GM12878 (cell line): ENCODE measurements around the gene UGT1A7. TPM values are rescaled to one million over a fixed set of nuclear protein-coding genes. Genes with fewer than 3 reads are reported as not detected.

Experiments used
- ATAC-seq: fragments of 200-7000 bp; cut with Tn5 transposase; 3 replicates; pipeline ENCODE4 v1.9.1; 2020; ENCODE audit warnings: mild to moderate bottlenecking, moderate library complexity
- BruUV-seq: library from RNA; stranded (reverse); fragments of 400-500 nt; replicated peaks from 2 replicates; lab custom pipeline; 2021; lab: Mats Ljungman, UMichigan
- CTCF ChIA-PET: fragments of 300-600 bp; sonication (Branson Sonifier 250); formaldehyde crosslinking; extraction: SDS; loops from one replicate; lab custom pipeline; 2021; ENCODE audit warnings: inconsistent platforms; lab: Yijun Ruan, JAX
- POLR2A ChIA-PET: fragments of 350-600 bp; formaldehyde crosslinking; extraction: SDS; loops from one replicate; lab custom pipeline; 2021; ENCODE audit warnings: inconsistent platforms; lab: Charles Lee
- RAD21 ChIA-PET: fragments of 300-600 bp; sonication (Branson Sonifier 250); formaldehyde crosslinking; loops from one replicate; lab custom pipeline; 2023; ENCODE audit warnings: antibody characterized with exemption; ENCODE audit not compliant: unreplicated experiment; lab: Charles Lee
- SMC1A ChIA-PET: fragments of 300-600 bp; sonication (Branson Sonifier 250); formaldehyde crosslinking; loops from one replicate; lab custom pipeline; 2023; ENCODE audit not compliant: unreplicated experiment, uncharacterized antibody; lab: Charles Lee
- DNase-seq: peaks from one replicate; pipeline ENCODE4 v3.0.0-alpha.2; 2011; ENCODE audit warnings: low read depth, low spot score
- FAIRE-seq: peaks from 3 replicates; lab custom pipeline; 2011; peaks lifted over from hg19 to GRCh38; lab: Jason Lieb, UNC
- H2AFZ ChIP-seq: 2 replicates; pipeline ENCODE4 v1.6.0; 2011; ENCODE audit warnings: low read depth, low read length, control low read depth; ENCODE audit not compliant: control insufficient read depth
- H3K27ac ChIP-seq: 2 replicates; pipeline ENCODE4 v1.5.1; 2011; ENCODE audit warnings: control low read depth; ENCODE audit not compliant: control insufficient read depth, insufficient read depth
- H3K27me3 ChIP-seq, 2 experiments: replicated peaks in 1 of 2; 2 replicates each; pipeline versions ENCODE4 v1.6.0 to v1.6.1; 2011; ENCODE audit warnings: low read length in 1 of 2; ENCODE audit not compliant: control insufficient read depth in 2 of 2, insufficient read depth in 2 of 2
- H3K36me3 ChIP-seq, 2 experiments: 2 replicates each; pipeline ENCODE4 v1.5.1; 2011; ENCODE audit warnings: low read length in 1 of 2; ENCODE audit not compliant: control insufficient read depth in 2 of 2, insufficient read depth in 2 of 2
- H3K4me1 ChIP-seq: 2 replicates; pipeline ENCODE4 v1.6.1; 2011; ENCODE audit warnings: mild to moderate bottlenecking, low read length, moderate library complexity, mixed read lengths; ENCODE audit not compliant: control insufficient read depth, insufficient read depth
- H3K4me2 ChIP-seq: 2 replicates; pipeline ENCODE4 v1.6.0; 2011; ENCODE audit warnings: control low read depth; ENCODE audit not compliant: control insufficient read depth, insufficient read depth
- H3K4me3 ChIP-seq: fragments of 200-600 bp; sonication (generic); 2 replicates; pipeline ENCODE4 v1.5.1; 2016
- H3K79me2 ChIP-seq: 2 replicates; pipeline ENCODE4 v1.6.0; 2011; ENCODE audit warnings: low read length; ENCODE audit not compliant: control insufficient read depth, insufficient read depth
- H3K9ac ChIP-seq: 2 replicates; pipeline ENCODE4 v1.8.0; 2011; ENCODE audit warnings: low read length, control low read depth, mixed read lengths; ENCODE audit not compliant: control insufficient read depth, insufficient read depth
- H3K9me3 ChIP-seq: replicated peaks from 3 replicates; pipeline ENCODE4 v1.5.1; 2011; ENCODE audit warnings: mild to moderate bottlenecking, low read length; ENCODE audit not compliant: control insufficient read depth, insufficient read depth
- H4K20me1 ChIP-seq: 2 replicates; pipeline ENCODE4 v1.6.0; 2011; ENCODE audit not compliant: control insufficient read depth, insufficient read depth
- BHLHE40 ChIP-seq, 2 experiments: fragments of 450-650 bp in 1 of 2; IDR thresholded peaks; 2 replicates each; pipeline ENCODE4 v1.6.1; 2011 to 2017; ENCODE audit warnings: low read depth in 2 of 2, borderline replicate concordance in 1 of 2, improper control_type of control experiment in 1 of 2, low read length in 1 of 2, mild to moderate bottlenecking in 1 of 2
- HCFC1 ChIP-seq: fragments of 150-350 bp; IDR thresholded peaks from 2 replicates; pipeline ENCODE4 v1.6.1; 2014; ENCODE audit warnings: low read length
- KDM1A ChIP-seq: fragments of 200-600 bp; sonication (generic); IDR thresholded peaks from 2 replicates; pipeline ENCODE4 v1.6.1; 2016; ENCODE audit warnings: borderline replicate concordance
- MXI1 ChIP-seq: fragments of 150-350 bp; IDR thresholded peaks from 2 replicates; pipeline ENCODE4 v1.6.1; 2011; ENCODE audit warnings: low read depth, mild to moderate bottlenecking, inconsistent platforms, low read length, improper control_type of control experiment
- NRF1 ChIP-seq: conservative IDR thresholded peaks from 2 replicates; pipeline ENCODE4 v1.6.1; 2011; ENCODE audit warnings: mild to moderate bottlenecking, low read depth, low read length, improper control_type of control experiment
- POU2F2 ChIP-seq: IDR thresholded peaks from 3 replicates; pipeline ENCODE4 v1.6.1; 2011; ENCODE audit warnings: low read depth, mild to moderate bottlenecking, low read length, borderline replicate concordance
- RAD21 ChIP-seq: IDR thresholded peaks from 2 replicates; pipeline ENCODE4 v1.6.1; 2011; ENCODE audit warnings: mild to moderate bottlenecking, low read depth, low read length, moderate library complexity; ENCODE audit not compliant: insufficient read depth
- RBBP5 ChIP-seq: fragments of 200-600 bp; sonication (generic); conservative IDR thresholded peaks from 2 replicates; pipeline ENCODE4 v1.6.1; 2016
- RELA ChIP-seq: fragments of 450-650 bp; IDR thresholded peaks from 2 replicates; pipeline ENCODE4 v1.8.0; 2014; ENCODE audit warnings: borderline replicate concordance; ENCODE audit not compliant: partially characterized antibody
- SMARCA5 ChIP-seq: fragments of 450-650 bp; IDR thresholded peaks from 2 replicates; pipeline ENCODE4 v1.6.1; 2017; ENCODE audit warnings: mild to moderate bottlenecking
- TCF3 ChIP-seq: IDR thresholded peaks from 2 replicates; pipeline ENCODE4 v1.6.1; 2012; ENCODE audit warnings: low read depth, mild to moderate bottlenecking, low read length, borderline replicate concordance; ENCODE audit not compliant: insufficient read depth
- WGBS: methylation state at CpG from one replicate; pipeline ENCODE4 v1.1.6; 2016; ENCODE audit warnings: low lambda C conversion rate; ENCODE audit not compliant: insufficient replicate concordance, insufficient coverage; ENCODE audit errors: missing lambda C conversion rate; 5-methylcytosine and 5-hydroxymethylcytosine counted together
- in situ Hi-C: fragments of 300-500 bp; cut with MboI; formaldehyde crosslinking; loops from 9 replicates; pipeline ENCODE4 v1.14.3; 2018; ENCODE audit warnings: mixed read lengths
- intact Hi-C: fragments of 100-400 bp; cut with micrococcal nuclease; formaldehyde crosslinking; loops from one replicate; pipeline ENCODE4 v1.14.2; 2022; ENCODE audit not compliant: unreplicated experiment
- polyA plus RNA-seq, 11 experiments: library from polyadenylated mRNA; depleted of rRNA in 4 of 11; unstranded in 6 of 11; stranded (reverse) in 5 of 11; fragments of >200 nt; fragmentation: Nextera tagmentation in 4 of 11; fragmentation: Illumina TruSeq in 1 of 11; extraction: Ambion mirVana in 4 of 11; extraction: Trizol in 1 of 11; gene quantifications; 1 replicate in 1 of 11; 2 replicates in 10 of 11; pipeline versions ENCODE4 v1.2.1 to v1.2.3, GENCODE V29; 2011 to 2016; ENCODE audit warnings: inconsistent platforms in 2 of 11, missing spikeins in 2 of 11, low read depth in 1 of 11
- total RNA-seq, 4 experiments: library from RNA; depleted of rRNA in 3 of 4; stranded (reverse); fragments of >200 nt in 3 of 4; fragmentation: Illumina TruSeq in 1 of 4; extraction: Trizol in 1 of 4; gene quantifications; 2 replicates each; pipeline versions ENCODE4 v1.2.1 to v1.2.3, GENCODE V29; 2013 to 2021
- TF ChIP-seq, protein P1 (sequence below): fragments of 450-650 bp; IDR thresholded peaks from 2 replicates; pipeline ENCODE4 v1.6.1; 2017; ENCODE audit warnings: mild to moderate bottlenecking, moderate library complexity
- TF ChIP-seq, protein P2 (sequence below): fragments of 450-650 bp; IDR thresholded peaks from 2 replicates; pipeline ENCODE4 v1.6.1; 2014; ENCODE audit warnings: mild to moderate bottlenecking
- TF ChIP-seq, protein P3 (sequence below): IDR thresholded peaks from 2 replicates; pipeline ENCODE4 v1.6.1; 2012; ENCODE audit warnings: mild to moderate bottlenecking, low read depth, low read length
- TF ChIP-seq, protein P4 (sequence below): IDR thresholded peaks from 2 replicates; pipeline ENCODE4 v1.6.1; 2012; ENCODE audit warnings: low read depth, low read length, improper control_type of control experiment

Gene UGT1A7
- total and polyA plus RNA-seq, 10 of the 15 experiments (the other 5 are each of a cell fraction or from before 2014, with no cell fraction given), result not detected

DNA sequence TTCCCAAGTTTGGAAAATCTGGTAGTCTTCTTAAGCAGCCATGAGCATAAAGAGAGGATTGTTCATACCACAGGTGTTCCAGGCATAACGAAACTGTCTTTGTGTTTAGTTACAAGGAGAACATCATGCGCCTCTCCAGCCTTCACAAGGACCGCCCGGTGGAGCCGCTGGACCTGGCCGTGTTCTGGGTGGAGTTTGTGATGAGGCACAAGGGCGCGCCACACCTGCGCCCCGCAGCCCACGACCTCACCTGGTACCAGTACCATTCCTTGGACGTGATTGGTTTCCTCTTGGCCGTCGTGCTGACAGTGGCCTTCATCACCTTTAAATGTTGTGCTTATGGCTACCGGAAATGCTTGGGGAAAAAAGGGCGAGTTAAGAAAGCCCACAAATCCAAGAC lies 90.5 kb downstream of the UGT1A7 start (continued):
- TF ChIP-seq SMARCA5, result no peak
- TF ChIP-seq, all 136 proteins: peak for 0

DNA sequence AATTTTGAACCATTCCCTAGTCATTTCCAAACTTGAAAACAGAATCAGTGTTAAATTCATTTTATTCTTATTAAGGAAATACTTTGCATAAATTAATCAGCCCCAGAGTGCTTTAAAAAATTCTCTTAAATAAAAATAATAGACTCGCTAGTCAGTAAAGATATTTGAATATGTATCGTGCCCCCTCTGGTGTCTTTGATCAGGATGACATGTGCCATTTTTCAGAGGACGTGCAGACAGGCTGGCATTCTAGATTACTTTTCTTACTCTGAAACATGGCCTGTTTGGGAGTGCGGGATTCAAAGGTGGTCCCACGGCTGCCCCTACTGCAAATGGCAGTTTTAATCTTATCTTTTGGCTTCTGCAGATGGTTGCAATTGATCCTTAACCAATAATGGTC lies 90.9 kb downstream of the UGT1A7 start:
- DNase-seq (no peak), ATAC-seq (no peak), FAIRE-seq (no peak)
- RAD21 ChIA-PET, result no interaction called here
- H4K20me1 ChIP-seq, result no peaks in the 10 kb centered on the region
- BruUV-seq, result no TSS peak
- H2AFZ ChIP-seq, result no peak overlapping the region
- no peaks in the 10 kb centered on the region for H3K79me2 ChIP-seq
- H3K36me3 ChIP-seq, result no peaks in the 10 kb centered on the region
- CTCF ChIA-PET, result no interaction called here
- POLR2A ChIA-PET, result no interaction called here
- no peaks in the 10 kb centered on the region for H3K27me3 ChIP-seq
- no peak overlapping the region for H3K27ac ChIP-seq
- no peaks in the 10 kb centered on the region; the same call in 2 of the 3 replicates for H3K9me3 ChIP-seq
- H3K9ac ChIP-seq, result no peak overlapping the region
- SMC1A ChIA-PET, result no interaction called here
- H3K4me3 ChIP-seq, result no peak overlapping the region
- WGBS, result 24% methylated on average over 5 of the region's 5 CpGs
- in situ Hi-C loops, result no loop called here
- H3K4me1 ChIP-seq, result no peaks in the 10 kb centered on the region
- intact Hi-C loops, result no loop called here
- no peak overlapping the region for H3K4me2 ChIP-seq
- TF ChIP-seq BHLHE40 (IDR thresholded peaks at IDR 0.05; ENCODE audit: borderline replicate concordance in 1 of 2, low read depth in 2 of 2, low read length in 1 of 2) (no peak), RELA (no peak), KDM1A (no peak), SMARCA5 (no peak), POU2F2 (no peak), RAD21 (no peak), TCF3 (no peak), RBBP5 (no peak), MXI1 (no peak), HCFC1 (no peak), NRF1 (no peak)
- TF ChIP-seq, protein P1, sequence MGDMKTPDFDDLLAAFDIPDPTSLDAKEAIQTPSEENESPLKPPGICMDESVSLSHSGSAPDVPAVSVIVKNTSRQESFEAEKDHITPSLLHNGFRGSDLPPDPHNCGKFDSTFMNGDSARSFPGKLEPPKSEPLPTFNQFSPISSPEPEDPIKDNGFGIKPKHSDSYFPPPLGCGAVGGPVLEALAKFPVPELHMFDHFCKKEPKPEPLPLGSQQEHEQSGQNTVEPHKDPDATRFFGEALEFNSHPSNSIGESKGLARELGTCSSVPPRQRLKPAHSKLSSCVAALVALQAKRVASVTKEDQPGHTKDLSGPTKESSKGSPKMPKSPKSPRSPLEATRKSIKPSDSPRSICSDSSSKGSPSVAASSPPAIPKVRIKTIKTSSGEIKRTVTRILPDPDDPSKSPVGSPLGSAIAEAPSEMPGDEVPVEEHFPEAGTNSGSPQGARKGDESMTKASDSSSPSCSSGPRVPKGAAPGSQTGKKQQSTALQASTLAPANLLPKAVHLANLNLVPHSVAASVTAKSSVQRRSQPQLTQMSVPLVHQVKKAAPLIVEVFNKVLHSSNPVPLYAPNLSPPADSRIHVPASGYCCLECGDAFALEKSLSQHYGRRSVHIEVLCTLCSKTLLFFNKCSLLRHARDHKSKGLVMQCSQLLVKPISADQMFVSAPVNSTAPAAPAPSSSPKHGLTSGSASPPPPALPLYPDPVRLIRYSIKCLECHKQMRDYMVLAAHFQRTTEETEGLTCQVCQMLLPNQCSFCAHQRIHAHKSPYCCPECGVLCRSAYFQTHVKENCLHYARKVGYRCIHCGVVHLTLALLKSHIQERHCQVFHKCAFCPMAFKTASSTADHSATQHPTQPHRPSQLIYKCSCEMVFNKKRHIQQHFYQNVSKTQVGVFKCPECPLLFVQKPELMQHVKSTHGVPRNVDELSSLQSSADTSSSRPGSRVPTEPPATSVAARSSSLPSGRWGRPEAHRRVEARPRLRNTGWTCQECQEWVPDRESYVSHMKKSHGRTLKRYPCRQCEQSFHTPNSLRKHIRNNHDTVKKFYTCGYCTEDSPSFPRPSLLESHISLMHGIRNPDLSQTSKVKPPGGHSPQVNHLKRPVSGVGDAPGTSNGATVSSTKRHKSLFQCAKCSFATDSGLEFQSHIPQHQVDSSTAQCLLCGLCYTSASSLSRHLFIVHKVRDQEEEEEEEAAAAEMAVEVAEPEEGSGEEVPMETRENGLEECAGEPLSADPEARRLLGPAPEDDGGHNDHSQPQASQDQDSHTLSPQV, result no peak
- TF ChIP-seq, protein P2, sequence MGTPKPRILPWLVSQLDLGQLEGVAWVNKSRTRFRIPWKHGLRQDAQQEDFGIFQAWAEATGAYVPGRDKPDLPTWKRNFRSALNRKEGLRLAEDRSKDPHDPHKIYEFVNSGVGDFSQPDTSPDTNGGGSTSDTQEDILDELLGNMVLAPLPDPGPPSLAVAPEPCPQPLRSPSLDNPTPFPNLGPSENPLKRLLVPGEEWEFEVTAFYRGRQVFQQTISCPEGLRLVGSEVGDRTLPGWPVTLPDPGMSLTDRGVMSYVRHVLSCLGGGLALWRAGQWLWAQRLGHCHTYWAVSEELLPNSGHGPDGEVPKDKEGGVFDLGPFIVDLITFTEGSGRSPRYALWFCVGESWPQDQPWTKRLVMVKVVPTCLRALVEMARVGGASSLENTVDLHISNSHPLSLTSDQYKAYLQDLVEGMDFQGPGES, result no peak
- TF ChIP-seq, protein P3, sequence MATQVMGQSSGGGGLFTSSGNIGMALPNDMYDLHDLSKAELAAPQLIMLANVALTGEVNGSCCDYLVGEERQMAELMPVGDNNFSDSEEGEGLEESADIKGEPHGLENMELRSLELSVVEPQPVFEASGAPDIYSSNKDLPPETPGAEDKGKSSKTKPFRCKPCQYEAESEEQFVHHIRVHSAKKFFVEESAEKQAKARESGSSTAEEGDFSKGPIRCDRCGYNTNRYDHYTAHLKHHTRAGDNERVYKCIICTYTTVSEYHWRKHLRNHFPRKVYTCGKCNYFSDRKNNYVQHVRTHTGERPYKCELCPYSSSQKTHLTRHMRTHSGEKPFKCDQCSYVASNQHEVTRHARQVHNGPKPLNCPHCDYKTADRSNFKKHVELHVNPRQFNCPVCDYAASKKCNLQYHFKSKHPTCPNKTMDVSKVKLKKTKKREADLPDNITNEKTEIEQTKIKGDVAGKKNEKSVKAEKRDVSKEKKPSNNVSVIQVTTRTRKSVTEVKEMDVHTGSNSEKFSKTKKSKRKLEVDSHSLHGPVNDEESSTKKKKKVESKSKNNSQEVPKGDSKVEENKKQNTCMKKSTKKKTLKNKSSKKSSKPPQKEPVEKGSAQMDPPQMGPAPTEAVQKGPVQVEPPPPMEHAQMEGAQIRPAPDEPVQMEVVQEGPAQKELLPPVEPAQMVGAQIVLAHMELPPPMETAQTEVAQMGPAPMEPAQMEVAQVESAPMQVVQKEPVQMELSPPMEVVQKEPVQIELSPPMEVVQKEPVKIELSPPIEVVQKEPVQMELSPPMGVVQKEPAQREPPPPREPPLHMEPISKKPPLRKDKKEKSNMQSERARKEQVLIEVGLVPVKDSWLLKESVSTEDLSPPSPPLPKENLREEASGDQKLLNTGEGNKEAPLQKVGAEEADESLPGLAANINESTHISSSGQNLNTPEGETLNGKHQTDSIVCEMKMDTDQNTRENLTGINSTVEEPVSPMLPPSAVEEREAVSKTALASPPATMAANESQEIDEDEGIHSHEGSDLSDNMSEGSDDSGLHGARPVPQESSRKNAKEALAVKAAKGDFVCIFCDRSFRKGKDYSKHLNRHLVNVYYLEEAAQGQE, result no peak
- TF ChIP-seq, protein P4, sequence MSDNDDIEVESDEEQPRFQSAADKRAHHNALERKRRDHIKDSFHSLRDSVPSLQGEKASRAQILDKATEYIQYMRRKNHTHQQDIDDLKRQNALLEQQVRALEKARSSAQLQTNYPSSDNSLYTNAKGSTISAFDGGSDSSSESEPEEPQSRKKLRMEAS, result no peak
